Measurements from ENCODE around the gene UFL1.

- TF ChIP-seq POLR2A (IDR thresholded peaks at IDR 0.05; ENCODE audit: low read length) = no peak
- TF ChIP-seq GATA1 (IDR thresholded peaks at IDR 0.05; ENCODE audit: low read depth, low read length) = no peak
Observed at GRCh38 chr6:96575359-96575758, 53.8 kb downstream of the UFL1 start.

Measured in erythroblast (primary cell).